ENCODE results near the gene ADCY3.

DNA sequence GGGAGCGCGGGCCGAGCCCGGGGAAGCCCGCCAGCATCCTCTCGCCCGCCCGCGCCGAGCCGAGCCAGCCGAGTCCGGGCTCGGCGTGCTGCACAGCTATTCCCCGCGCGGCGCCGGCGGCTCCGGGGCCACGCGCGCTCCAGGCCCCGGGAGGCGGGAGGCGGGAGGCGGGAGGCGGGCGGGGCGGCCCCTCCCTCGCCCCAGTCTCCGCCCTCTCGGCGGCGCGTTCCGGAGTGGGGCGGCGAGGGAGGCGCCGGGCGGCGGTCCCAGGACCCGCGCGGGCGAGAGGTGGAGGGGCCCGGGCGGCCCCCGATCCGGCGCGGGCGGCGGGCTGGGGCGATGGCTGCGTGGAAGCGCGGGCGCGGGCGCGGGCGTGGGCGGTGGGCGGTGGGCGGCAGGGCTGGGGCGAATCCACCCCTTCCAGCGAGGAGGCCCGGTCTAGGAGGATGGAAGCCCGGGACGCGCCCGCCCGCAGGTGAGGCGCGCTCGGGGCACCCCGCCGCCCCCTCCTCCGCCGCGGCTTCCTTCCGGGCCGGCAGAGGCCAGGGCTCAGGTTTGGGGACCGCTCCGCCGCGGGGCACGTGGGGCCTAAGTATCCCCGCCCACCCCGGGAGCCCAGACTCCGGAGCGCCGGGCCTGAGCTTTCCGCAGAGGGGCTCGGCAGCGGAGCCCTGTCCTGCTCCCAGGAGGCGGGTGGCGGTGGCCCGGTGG is at the start of gene ADCY3:
- TF ChIP-seq POLR2AphosphoS5 (IDR thresholded peaks at IDR 0.05): no peak
- no peak for TF ChIP-seq CTCF (IDR thresholded peaks at IDR 0.05)
